Stimulated activated CD4-positive, alpha-beta T cell treated with anti-CD3 and anti-CD28 coated beads, Interleukin-2, amount 100 ng/mL, for 4 hours (primary cell): ENCODE results near the gene NISCH.

Experiments used
- DNase-seq: peaks from one replicate; pipeline ENCODE4 v3.0.0-alpha.2; 2020; ENCODE audit warnings: low read depth

Gene NISCH

GRCh38 chr3:52490939-52491526 is 35.6 kb downstream of the NISCH start:
- DNase-seq, result no peak

GRCh38 chr3:52492059-52492458 is 36.7 kb downstream of the NISCH start:
- no peak for DNase-seq

- no peak for DNase-seq
Observed at GRCh38 chr3:52493232-52494017, 38.0 kb downstream of the NISCH start.

- DNase-seq, result no peak
Observed at GRCh38 chr3:52494445-52494844, 39.0 kb downstream of the NISCH start.

- no peak for DNase-seq
Observed at GRCh38 chr3:52494886-52495495, 39.6 kb downstream of the NISCH start, which contains the start of gene STAB1. Gene STAB1 (plus strand): TSS chr3:52495338. CDS start chr3:52495414, 76 bp downstream.

GRCh38 chr3:52495777-52496602 is 40.6 kb downstream of the NISCH start:
- no peak for DNase-seq

- DNase-seq, result no peak
Observed at GRCh38 chr3:52498137-52499054, 43.0 kb downstream of the NISCH start.

- no peak for DNase-seq
Observed at GRCh38 chr3:52501046-52501445, 45.6 kb downstream of the NISCH start.

GRCh38 chr3:52502001-52502400 is 46.6 kb downstream of the NISCH start:
- no peak for DNase-seq

GRCh38 chr3:52502808-52503350 is 47.5 kb downstream of the NISCH start:
- no peak for DNase-seq

GRCh38 chr3:52503788-52504424 is 48.5 kb downstream of the NISCH start:
- DNase-seq, result no peak

GRCh38 chr3:52504977-52505376 is 49.6 kb downstream of the NISCH start:
- no peak for DNase-seq

GRCh38 chr3:52506266-52506966 is 51.0 kb downstream of the NISCH start:
- no peak for DNase-seq

- no peak for DNase-seq
Observed at GRCh38 chr3:52507359-52507758, 52.0 kb downstream of the NISCH start.

- no peak for DNase-seq
Observed at GRCh38 chr3:52509753-52510328, 54.4 kb downstream of the NISCH start.

GRCh38 chr3:52511509-52511908 is 56.1 kb downstream of the NISCH start:
- no peak for DNase-seq

GRCh38 chr3:52512105-52512504 is 56.7 kb downstream of the NISCH start:
- DNase-seq, result no peak

GRCh38 chr3:52512727-52513126 is 57.3 kb downstream of the NISCH start:
- no peak for DNase-seq

- DNase-seq, result no peak
Observed at GRCh38 chr3:52513281-52513680, 57.9 kb downstream of the NISCH start.
